ENCODE results near the gene ZMAT5. TPM values are rescaled to one million over a fixed set of nuclear protein-coding genes. Genes with fewer than 3 reads are reported as not detected.

ZMAT5 gene
- total and polyA plus RNA-seq, 12 donors, result 15.1 to 46.7 (median 21.0) TPM

- intact Hi-C loops (cut with DNase I), result no loop called here
- ATAC-seq, result no peak
- no peak for TF ChIP-seq CTCF (IDR thresholded peaks at IDR 0.05)
- no peaks in the 10 kb centered on the region for H3K36me3 ChIP-seq
- H3K27ac ChIP-seq, result no peak overlapping the region
- no peak for DNase-seq
- no peak overlapping the region for H3K4me3 ChIP-seq
- no peaks in the 10 kb centered on the region for H3K9me3 ChIP-seq
- 61 to 75% methylated on average over 15 to 16 of the region's 16 CpGs for WGBS, 2 donors
- H3K27me3 ChIP-seq, result peaks cover 11 to 75% (median 55%) of the 10 kb centered on the region in 7 donors
- H3K4me1 ChIP-seq, result peaks cover 0 to 3% (median 0%) of the 10 kb centered on the region in 9 donors
Measured at GRCh38 chr22:29722587-29722986, 44.2 kb downstream of the ZMAT5 start.

- H3K27ac ChIP-seq, result no peak overlapping the region
- 68 to 80% methylated on average over 7 of the region's 7 CpGs for WGBS, 2 donors
- no peaks in the 10 kb centered on the region for H3K36me3 ChIP-seq
- ATAC-seq (no peak), DNase-seq (no peak)
- no peak for TF ChIP-seq CTCF (IDR thresholded peaks at IDR 0.05)
- H3K4me1 ChIP-seq, result peaks cover 0 to 3% (median 0%) of the 10 kb centered on the region in 9 donors
- peaks cover 11 to 75% (median 55%) of the 10 kb centered on the region in 7 donors for H3K27me3 ChIP-seq
- no peaks in the 10 kb centered on the region for H3K9me3 ChIP-seq
- intact Hi-C loops (cut with DNase I), result no loop called here
- H3K4me3 ChIP-seq, result no peak overlapping the region
Measured at GRCh38 chr22:29722151-29722550, 44.7 kb downstream of the ZMAT5 start.

GRCh38 chr22:29720811-29721323 is 45.9 kb downstream of the ZMAT5 start:
- TF ChIP-seq CTCF (IDR thresholded peaks at IDR 0.05), result no peak
- Histone ChIP-seq H3K27me3 (peaks cover 11 to 72% (median 56%) of the 10 kb centered on the region in 7 donors), H3K27ac (no peak overlapping the region), H3K4me3 (no peak overlapping the region), H3K9me3 (no peaks in the 10 kb centered on the region), H3K4me1 (peaks cover 0 to 3% (median 0%) of the 10 kb centered on the region in 9 donors), H3K36me3 (no peaks in the 10 kb centered on the region)
- DNase-seq, result no peak
- 2 to 3% methylated on average over 35 to 53 of the region's 53 CpGs for WGBS, 2 donors
- no peak for ATAC-seq
- intact Hi-C loops (cut with DNase I), result no loop called here

- intact Hi-C loops (cut with DNase I), result loop anchor here in 1 of 10 donors (10.0 kb wide), 1 partner anchor 285 kb away; no protein-coding TSS in a partner anchor
- Histone ChIP-seq H3K4me1 (peaks cover 0 to 3% (median 0%) of the 10 kb centered on the region in 9 donors), H3K4me3 (no peak within 1 kb of the TSS), H3K27ac (no peak within 1 kb of the TSS), H3K27me3 (peaks cover 11 to 75% (median 57%) of the 10 kb centered on the region in 7 donors), H3K9me3 (no peaks in the 10 kb centered on the region), H3K36me3 (no peaks in the 10 kb centered on the region)
- TF ChIP-seq CTCF (IDR thresholded peaks at IDR 0.05), result no peak
- 1 to 2% methylated on average over 32 to 111 of the region's 115 CpGs for WGBS, 2 donors
- no peak for ATAC-seq
- no peak for DNase-seq
Measured at GRCh38 chr22:29719899-29720645, 46.7 kb downstream of the ZMAT5 start, which contains the start of gene CABP7. TSS of gene CABP7 (plus strand) at chr22:29720003. CDS start at chr22:29720425, 422 bp downstream.
